ENCODE results near the gene CCDC85A.

Gene CCDC85A

DNA sequence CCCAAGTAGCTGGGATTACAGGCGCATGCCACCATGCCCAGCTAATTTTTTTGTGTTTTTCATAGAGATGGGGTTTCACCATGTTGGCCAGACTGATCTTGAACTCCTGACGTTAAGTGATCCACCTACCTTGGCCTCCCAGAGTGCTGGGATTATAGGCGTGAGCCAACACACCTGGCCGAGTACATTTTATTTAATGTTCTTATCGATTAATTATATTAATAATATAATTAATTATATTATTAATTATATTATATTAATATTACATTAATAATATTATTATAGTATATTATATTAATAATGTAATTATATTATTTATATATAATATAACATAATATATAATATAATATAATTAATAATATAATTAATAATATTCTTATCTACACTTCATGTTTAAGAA lies 101.4 kb downstream of the CCDC85A start:
- H3F3A ChIP-seq (ENCODE audit: low read depth) = no peaks in the 10 kb centered on the region
- H3K4me1 ChIP-seq (ENCODE audit: insufficient read depth, low read length, poor library complexity, severe bottlenecking) = no peaks in the 10 kb centered on the region
- no peaks in the 10 kb centered on the region for H3K9me3 ChIP-seq (ENCODE audit: insufficient read depth, low read depth, low read length)
- no peak overlapping the region for H3K9ac ChIP-seq (ENCODE audit: low read depth, low read length, poor library complexity, severe bottlenecking)
- H3K36me3 ChIP-seq (ENCODE audit: insufficient read depth, low read length) = no peaks in the 10 kb centered on the region
- no peak overlapping the region for H2AFZ ChIP-seq (ENCODE audit: low read length)
- no peak for TF ChIP-seq EZH2phosphoT487 (IDR thresholded peaks at IDR 0.05; ENCODE audit: borderline replicate concordance)
- TF ChIP-seq, protein P1, sequence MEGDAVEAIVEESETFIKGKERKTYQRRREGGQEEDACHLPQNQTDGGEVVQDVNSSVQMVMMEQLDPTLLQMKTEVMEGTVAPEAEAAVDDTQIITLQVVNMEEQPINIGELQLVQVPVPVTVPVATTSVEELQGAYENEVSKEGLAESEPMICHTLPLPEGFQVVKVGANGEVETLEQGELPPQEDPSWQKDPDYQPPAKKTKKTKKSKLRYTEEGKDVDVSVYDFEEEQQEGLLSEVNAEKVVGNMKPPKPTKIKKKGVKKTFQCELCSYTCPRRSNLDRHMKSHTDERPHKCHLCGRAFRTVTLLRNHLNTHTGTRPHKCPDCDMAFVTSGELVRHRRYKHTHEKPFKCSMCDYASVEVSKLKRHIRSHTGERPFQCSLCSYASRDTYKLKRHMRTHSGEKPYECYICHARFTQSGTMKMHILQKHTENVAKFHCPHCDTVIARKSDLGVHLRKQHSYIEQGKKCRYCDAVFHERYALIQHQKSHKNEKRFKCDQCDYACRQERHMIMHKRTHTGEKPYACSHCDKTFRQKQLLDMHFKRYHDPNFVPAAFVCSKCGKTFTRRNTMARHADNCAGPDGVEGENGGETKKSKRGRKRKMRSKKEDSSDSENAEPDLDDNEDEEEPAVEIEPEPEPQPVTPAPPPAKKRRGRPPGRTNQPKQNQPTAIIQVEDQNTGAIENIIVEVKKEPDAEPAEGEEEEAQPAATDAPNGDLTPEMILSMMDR (conservative IDR thresholded peaks at IDR 0.05; ENCODE audit: low read length) = no peak
- H3K4me2 ChIP-seq (ENCODE audit: low read depth, low read length, poor library complexity, severe bottlenecking) = no peak overlapping the region
- H3K27me3 ChIP-seq (ENCODE audit: insufficient read depth, low read length, poor library complexity, severe bottlenecking) = no peaks in the 10 kb centered on the region
- no peaks in the 10 kb centered on the region for H3K79me2 ChIP-seq (ENCODE audit: insufficient read depth, low read length)
- H3K4me3 ChIP-seq (ENCODE audit: low read length, poor library complexity, severe bottlenecking) = no peak overlapping the region
- H4K20me1 ChIP-seq (ENCODE audit: insufficient read depth, low read length, poor library complexity, severe bottlenecking) = no peaks in the 10 kb centered on the region
- no peaks in the 10 kb centered on the region for H3K9me2 ChIP-seq (replicated peaks; ENCODE audit: low read depth, low read length)

DNA sequence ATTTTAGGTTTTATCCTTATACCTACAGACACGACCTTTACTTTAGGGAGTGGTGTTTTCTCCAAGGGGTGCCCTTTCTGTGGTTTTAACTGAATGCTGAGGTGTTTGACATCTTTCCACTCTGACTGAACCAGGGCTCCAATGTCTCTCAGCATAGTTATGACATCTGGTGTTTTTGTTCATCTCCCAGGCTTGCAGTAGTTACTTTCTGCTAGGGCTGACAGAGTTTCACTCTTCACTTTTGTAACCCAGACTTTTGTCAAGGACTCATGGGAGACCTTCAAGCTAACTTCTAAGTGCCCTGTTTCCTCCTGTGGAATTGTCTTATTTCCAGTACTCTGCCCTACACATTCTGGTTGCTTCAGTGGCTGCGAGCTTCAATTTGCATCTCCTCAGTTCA lies 103.1 kb downstream of the CCDC85A start:
- Histone ChIP-seq H3K4me3 (ENCODE audit: low read length, poor library complexity, severe bottlenecking) (no peak overlapping the region), H4K20me1 (ENCODE audit: insufficient read depth, low read length, poor library complexity, severe bottlenecking) (no peaks in the 10 kb centered on the region), H2AFZ (ENCODE audit: low read length) (no peak overlapping the region), H3K79me2 (ENCODE audit: insufficient read depth, low read length) (no peaks in the 10 kb centered on the region), H3K27me3 (ENCODE audit: insufficient read depth, low read length, poor library complexity, severe bottlenecking) (no peaks in the 10 kb centered on the region), H3K4me1 (ENCODE audit: insufficient read depth, low read length, poor library complexity, severe bottlenecking) (no peaks in the 10 kb centered on the region), H3K36me3 (ENCODE audit: insufficient read depth, low read length) (no peaks in the 10 kb centered on the region), H3K9ac (ENCODE audit: low read depth, low read length, poor library complexity, severe bottlenecking) (no peak overlapping the region), H3K9me2 (replicated peaks; ENCODE audit: low read depth, low read length) (no peaks in the 10 kb centered on the region), H3K4me2 (ENCODE audit: low read depth, low read length, poor library complexity, severe bottlenecking) (no peak overlapping the region), H3F3A (ENCODE audit: low read depth) (no peaks in the 10 kb centered on the region), H3K9me3 (ENCODE audit: insufficient read depth, low read depth, low read length) (no peaks in the 10 kb centered on the region)
- TF ChIP-seq EZH2phosphoT487 (IDR thresholded peaks at IDR 0.05; ENCODE audit: borderline replicate concordance) = no peak
- TF ChIP-seq, protein P1 (conservative IDR thresholded peaks at IDR 0.05; ENCODE audit: low read length) = no peak

DNA sequence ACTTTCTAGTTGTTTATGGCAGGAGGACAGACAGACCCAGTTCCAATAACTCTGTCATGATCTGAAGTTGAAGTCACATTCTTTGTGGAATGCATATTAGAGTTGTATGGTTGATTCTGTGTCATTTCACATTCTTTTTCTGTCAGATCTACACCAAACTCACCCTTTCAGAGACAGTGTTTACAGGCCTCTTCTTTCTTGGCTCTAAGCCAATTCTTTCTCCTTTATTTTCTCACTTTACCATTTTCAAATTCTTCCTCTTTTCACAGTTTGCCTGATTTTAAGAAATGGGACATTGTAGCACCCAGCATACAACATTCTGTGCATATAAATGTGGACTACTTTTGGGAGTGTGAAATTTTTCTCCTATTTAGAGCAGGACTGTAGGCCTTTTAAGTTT lies 103.7 kb downstream of the CCDC85A start:
- H3F3A ChIP-seq (ENCODE audit: low read depth) = no peaks in the 10 kb centered on the region
- no peak overlapping the region for H3K9ac ChIP-seq (ENCODE audit: low read depth, low read length, poor library complexity, severe bottlenecking)
- no peaks in the 10 kb centered on the region for H4K20me1 ChIP-seq (ENCODE audit: insufficient read depth, low read length, poor library complexity, severe bottlenecking)
- no peaks in the 10 kb centered on the region for H3K27me3 ChIP-seq (ENCODE audit: insufficient read depth, low read length, poor library complexity, severe bottlenecking)
- H3K36me3 ChIP-seq (ENCODE audit: insufficient read depth, low read length) = no peaks in the 10 kb centered on the region
- no peaks in the 10 kb centered on the region for H3K9me3 ChIP-seq (ENCODE audit: insufficient read depth, low read depth, low read length)
- no peak overlapping the region for H3K4me2 ChIP-seq (ENCODE audit: low read depth, low read length, poor library complexity, severe bottlenecking)
- no peaks in the 10 kb centered on the region for H3K79me2 ChIP-seq (ENCODE audit: insufficient read depth, low read length)
- H3K9me2 ChIP-seq (replicated peaks; ENCODE audit: low read depth, low read length) = no peaks in the 10 kb centered on the region
- TF ChIP-seq, protein P1 (conservative IDR thresholded peaks at IDR 0.05; ENCODE audit: low read length) = no peak
- no peak for TF ChIP-seq EZH2phosphoT487 (IDR thresholded peaks at IDR 0.05; ENCODE audit: borderline replicate concordance)
- no peaks in the 10 kb centered on the region for H3K4me1 ChIP-seq (ENCODE audit: insufficient read depth, low read length, poor library complexity, severe bottlenecking)
- no peak overlapping the region for H2AFZ ChIP-seq (ENCODE audit: low read length)
- H3K4me3 ChIP-seq (ENCODE audit: low read length, poor library complexity, severe bottlenecking) = no peak overlapping the region
